GM19324 (cell line): Measurements from ENCODE around the gene CDYL.

Experiments
- ATAC-seq: cut with Tn5 transposase; IDR thresholded peaks from one replicate; pipeline ENCODE4 v1.9.1; 2021; ENCODE audit warnings: mild to moderate bottlenecking, moderate library complexity; ENCODE audit not compliant: unreplicated experiment, low FRiP score

Gene CDYL, protein sequence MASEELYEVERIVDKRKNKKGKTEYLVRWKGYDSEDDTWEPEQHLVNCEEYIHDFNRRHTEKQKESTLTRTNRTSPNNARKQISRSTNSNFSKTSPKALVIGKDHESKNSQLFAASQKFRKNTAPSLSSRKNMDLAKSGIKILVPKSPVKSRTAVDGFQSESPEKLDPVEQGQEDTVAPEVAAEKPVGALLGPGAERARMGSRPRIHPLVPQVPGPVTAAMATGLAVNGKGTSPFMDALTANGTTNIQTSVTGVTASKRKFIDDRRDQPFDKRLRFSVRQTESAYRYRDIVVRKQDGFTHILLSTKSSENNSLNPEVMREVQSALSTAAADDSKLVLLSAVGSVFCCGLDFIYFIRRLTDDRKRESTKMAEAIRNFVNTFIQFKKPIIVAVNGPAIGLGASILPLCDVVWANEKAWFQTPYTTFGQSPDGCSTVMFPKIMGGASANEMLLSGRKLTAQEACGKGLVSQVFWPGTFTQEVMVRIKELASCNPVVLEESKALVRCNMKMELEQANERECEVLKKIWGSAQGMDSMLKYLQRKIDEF

DNA sequence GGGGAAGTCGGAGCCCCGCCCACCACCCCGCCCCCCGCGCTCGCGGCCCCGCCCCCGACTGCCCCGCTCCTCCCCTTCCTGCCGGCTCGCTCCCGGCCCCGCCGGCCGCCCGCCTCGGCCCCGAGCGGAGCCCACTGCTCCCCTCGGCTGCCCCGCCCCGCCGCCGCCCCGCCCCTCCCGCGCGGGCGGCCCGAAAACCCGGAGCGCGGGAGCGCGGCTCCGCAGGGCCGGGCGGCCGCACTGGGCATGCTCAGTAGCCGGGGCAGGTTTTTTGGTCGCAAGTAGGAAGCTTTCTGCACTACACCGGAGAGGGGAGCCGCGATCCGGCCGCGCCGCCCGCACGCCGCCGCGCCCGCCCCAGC lies at the start of gene CDYL:
Gene CDYL (plus strand): TSS at position 274 of the 362 bp plus-strand sequence. CDS start 380 bp downstream, outside the sequence.
- ATAC-seq = peak; percentile 79

DNA sequence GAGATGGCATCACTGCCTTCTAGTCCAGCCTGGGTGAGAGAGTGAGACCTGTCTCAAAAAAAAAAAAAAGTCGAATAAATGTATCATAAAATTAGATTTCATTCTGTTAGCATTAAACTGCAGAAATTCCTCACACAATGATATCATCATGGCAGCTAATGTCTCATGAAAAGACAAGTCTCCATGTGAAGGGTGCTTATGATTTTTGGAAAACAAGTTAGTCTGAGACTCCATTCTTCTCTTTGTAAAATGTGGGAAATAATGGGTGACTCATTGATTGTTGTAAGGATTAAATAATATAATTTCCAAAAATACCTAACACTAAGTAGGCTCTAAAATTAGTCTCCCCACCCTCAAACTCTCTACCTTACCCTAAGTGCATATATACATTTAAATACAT lies 49.6 kb upstream of the CDYL start:
- ATAC-seq = no peak

DNA sequence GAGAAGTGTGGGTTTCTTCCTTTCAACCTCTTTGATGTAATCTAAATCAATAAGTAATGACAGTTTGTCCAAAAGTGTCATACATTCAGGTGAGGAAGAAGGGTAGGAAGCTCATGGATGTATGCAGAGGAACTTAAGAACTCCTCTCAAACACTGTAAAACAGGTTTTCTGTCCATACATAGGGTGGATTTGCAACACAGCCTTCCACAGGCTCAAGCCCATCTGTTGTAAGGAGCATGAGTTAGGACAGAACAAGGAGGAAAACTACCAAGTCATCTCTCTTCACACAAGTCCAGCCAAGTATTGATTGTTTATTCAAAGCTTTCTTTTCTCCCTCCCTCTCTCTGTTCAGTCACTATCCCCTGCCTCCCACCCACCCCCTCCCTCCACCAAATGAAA lies 49.0 kb upstream of the CDYL start:
- ATAC-seq = no peak

DNA sequence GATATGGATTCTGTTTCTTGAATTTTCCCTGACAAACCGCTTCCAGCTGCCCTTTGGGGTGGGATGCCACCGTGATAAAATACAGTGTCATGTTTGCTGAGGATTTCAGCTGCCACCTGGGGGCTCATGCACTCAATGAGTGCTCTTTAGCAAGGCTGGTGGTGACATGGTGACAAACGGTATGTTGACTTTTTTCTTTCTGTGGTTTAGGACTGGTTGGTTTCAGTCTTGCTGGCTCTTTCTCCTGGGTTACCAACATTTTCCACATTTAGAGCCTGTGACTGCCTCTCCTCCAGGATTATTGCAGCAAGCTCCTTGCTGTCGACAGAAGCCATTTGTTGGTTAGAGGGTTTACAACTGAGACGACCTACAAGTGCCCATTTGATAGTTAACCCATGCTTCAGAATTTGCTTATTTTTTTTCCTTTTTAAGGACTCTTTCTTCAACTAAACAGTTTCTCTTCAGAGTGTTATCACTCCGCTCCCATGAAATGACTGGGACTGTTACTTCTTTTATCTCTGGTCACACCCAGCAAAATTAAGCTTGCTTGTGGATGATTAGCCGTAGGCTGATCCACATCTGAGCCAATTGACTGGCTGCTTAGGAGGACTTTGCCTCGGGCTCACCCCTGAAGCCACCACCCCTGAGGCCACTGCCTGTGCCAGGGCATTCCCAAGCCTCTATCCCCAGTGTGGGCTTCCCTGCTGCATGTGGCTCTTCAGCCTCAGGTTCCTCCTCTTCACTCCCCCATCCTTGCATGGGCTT lies 48.4 kb upstream of the CDYL start:
- no peak for ATAC-seq

DNA sequence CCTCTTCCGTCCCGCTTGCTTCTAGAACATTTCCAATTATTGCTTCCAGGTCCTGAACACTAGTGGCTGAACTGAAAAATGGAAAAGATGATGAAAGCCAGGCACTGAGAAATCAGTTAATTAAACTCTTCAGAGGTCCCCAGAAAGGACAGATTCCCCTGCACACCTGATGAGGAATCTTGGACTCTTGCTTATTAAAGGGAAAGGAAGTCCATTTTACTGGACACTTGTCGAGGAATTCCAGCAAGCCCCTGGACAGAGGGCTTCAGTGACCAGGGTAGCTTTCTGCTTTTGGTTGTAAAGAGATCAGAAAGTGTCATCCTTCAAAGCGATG lies 47.8 kb upstream of the CDYL start:
- no peak for ATAC-seq

DNA sequence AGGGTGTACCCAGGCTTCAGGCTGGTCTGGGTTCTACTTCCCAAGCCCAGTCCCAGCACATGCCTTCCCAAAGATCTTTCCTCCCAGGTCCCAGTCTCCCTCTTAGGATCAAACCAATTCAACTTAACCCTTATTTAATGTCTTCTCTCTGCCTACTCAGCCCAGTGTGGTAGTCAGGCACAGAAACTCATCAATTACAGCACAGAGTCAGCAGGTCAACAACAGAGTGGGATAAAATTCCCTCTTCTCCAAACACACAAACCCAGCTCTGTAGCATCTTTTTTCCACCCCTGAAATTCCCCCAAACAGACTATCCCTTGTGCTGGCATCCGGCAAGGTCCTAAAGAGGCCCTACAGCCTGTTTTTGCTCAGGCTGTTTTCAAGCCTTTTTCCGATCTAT lies 47.3 kb upstream of the CDYL start:
- no peak for ATAC-seq

DNA sequence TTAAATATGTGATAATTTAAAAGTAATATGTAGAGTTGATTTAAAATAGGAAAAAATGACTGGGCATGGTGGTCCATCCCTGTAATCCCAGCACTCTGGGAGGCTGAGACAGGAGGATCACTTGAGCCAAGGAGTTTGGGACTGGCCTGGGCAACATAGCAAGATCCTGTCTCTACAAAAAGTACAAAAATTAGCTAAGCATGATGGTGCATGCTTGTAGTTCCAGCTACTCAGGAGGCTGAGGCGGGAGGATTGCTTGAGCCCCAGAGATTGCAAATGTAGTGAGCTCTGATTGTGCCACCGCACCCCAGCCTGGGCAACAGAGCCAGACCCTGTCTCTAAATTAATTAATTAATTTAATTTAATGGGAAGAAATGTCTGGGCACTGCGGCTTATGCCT lies 44.2 kb upstream of the CDYL start:
- ATAC-seq = no peak

DNA sequence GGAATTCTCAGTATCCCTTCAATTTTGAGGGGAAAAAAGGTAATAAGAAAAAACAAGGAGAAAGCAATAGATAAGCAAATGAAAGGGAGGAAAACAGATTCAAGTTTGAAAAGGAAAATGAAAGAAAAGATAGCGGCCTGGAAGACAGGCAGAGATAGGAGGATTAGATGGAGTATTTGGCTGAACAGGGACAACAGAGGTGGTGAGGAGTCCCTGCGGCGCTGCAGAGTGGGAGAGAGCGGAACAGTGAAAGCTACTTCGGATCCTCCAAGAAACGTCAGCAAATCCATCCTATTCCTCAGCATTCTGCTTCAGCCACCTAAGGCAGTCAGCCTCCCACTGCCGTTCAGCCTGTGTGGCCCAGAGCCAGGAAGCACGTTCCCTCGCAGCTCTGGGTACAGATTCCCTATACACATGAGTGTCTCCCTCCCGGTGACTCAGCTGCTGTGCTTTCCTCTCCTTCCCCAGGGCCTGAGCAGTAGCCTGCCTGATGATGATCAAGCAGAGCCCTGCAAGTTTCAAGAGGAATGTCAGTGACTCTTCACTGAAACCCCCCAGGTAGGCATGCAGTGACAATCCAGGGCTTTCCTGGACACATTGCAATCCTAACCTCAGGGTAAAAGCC lies 43.4 kb upstream of the CDYL start:
- ATAC-seq = no peak

DNA sequence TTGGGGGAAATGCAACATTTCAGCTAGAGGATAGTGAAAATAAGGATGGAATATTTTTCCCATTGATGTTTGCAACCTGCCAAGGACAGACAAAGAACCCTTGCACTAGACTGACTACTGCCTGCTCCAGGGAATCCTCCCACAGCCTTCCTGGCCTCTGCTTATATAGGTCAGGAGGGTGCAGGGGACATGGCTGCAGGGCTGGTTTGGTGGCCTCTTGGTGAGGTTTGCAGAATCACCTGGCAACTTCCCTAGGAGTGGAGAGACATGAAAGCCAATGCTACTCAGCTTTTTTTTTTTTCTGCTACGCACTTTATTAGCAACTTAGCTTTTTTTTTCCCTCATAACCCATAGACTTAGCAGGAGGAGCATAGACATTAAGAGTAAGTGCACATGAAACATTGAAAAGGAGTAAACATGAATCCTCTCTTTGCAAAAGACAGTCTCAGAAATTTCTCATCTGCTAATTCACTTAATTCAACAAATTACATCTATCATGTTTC lies 39.8 kb upstream of the CDYL start:
- ATAC-seq = no peak

DNA sequence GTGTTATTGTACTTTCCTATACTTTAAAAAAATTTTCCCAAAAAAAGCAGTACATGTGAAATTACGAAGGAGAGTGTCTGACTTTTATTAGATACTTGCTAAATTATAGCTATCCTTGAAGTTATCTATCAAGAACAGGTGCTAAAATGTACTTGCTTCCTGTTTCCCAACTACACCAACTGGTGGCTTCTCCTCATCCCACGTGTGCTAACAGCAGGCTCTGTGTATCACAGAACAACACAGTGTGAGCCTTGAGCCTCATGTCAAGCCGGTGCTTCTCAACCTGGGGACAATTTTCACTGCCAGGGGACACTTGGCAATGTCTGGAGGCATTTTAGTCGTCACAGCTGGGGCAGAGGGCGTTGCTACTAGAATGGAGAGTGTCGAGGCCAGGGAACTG lies 36.2 kb upstream of the CDYL start:
- ATAC-seq = no peak

DNA sequence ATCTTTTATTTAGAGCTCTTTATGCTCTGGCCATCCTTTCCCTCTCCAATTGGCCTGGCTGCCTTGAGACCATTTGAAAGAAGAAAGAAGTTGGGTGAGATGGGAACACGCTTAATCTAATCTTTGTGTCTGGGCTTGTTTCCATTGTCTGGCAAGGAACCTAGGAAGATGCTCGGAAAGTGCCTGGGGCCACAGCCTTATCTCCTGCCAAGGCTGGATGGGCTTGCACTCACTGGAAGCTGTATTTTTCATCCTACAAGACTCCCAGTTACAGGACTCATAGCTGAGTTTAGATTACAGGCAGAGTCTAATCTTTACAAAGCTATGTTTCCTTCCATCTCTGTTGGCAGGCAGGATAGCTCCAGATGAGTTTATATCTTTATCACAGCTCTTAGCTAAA lies 33.1 kb upstream of the CDYL start:
- ATAC-seq = no peak

DNA sequence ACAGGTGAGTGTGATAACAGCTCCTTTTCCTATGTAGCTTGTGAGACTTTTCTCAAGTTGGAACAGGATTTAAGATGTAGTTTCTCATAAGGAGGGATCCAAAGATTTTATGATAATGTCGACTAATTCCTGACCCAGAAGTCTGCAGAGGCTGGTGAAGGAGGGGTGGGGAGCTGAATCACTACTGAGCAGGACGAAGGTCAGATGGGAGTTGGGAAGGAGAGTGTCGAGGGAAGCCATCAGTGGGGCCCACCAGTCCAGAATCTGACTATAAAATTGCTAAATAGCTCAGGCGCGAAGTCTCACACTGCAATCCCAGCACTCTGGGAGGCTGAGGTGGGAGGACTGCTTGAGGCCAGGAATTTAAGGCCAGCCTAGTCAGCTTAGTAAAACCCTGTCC lies 32.3 kb upstream of the CDYL start:
- no peak for ATAC-seq

DNA sequence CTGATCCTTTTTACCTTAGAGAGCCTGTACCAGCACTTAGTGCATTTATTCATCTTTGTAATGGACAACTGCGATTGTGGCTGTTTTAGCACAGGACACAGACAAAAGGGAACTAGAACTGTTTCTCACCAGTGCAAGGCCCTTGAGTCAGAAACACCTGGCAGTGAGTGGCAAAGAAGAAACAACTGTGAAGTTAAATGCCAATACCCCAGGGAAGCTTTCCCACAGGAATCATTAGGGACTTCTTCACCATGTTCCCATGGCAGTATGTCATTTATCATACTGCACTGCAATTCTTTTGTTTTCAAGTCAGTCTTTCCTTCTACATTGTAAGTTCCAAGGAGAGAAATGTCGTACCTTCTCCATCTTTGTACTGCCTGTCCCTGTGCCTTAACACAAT lies 28.6 kb upstream of the CDYL start:
- ATAC-seq = no peak

DNA sequence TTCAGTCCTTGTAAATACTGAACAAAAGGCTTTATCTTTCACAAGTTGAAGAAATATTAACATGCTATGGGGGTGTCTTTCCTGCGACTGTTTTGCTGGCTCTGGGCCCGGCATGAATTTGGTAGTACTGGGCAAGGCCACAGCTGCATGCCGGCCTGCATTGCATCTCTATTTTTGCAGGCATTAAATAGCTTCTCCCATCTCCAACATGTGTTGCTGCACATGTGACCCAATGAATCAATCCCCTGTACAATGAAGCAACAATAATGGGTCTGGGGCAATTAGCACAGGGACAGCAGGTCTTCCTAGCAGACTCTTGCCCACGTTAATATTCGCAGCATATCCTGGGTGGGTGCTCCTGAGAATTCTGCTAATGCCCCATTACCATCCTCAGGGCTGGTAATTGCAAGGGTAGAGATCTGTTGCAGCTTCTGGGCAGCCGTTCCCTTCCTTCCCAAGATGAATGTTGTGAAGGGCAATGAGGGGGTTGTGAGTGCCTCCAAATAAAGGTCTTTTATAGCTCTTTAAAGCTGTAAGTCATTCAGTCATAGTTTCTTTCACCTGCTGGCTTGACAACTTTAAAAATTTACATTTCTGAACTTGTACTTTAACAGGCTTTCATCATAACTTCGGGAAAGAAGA lies 24.3 kb upstream of the CDYL start:
- no peak for ATAC-seq

DNA sequence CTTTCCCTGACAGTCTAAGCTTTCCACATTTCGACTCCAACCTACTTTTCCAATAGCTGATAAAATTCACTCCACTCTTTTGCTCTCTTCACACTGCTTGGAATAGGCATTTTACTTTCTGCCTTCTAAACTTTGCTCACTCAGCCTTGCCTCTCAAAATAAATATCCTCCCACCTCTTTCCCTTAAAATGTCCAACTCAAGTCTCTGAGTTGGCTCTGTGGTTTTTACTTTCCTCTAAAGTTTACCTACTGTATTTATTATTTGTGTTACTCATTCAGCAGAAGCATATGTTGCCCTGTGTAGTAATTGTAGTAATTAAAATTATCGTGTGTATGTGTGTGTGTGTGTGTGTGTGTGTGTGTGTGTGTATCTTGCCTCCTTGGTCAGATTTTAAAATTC lies 20.0 kb upstream of the CDYL start:
- ATAC-seq = no peak

DNA sequence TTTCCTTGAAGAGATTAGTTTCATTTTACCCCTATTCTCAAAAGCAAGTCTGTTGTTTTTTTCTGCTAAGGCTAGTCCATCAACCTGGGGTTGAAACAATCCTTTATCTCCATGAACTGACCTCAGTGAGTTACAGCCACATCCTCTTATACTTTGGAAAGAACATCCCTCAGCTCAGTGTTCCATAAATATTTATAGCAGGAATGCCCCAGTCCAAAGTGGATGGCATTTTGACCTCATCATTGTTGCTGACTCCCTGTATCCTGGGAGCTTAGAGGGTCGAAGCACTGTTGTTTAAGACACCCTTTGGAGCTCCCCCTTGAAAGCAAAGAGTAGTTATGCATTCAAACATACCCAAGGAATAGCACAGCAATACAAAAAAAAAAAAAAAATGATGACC lies 16.2 kb upstream of the CDYL start:
- ATAC-seq = no peak

DNA sequence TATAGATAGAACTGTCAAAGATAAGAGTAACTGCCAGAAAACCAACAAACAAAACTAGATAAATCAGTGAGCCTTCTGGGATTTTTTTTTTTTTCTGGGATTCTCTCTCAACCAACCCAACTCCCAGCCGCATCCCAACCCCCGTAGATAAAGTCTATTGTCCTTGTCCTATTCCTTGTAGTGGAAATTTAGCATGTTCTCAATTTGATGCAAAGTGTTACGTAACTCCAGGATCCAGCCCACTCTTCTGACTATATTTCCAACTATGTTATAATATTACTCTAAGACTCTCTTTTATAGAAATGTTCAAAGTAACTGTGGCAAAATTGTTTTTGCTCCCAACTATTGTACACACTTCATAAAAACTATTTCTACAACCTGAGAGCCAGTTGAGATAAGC lies 15.4 kb upstream of the CDYL start:
- ATAC-seq = no peak

DNA sequence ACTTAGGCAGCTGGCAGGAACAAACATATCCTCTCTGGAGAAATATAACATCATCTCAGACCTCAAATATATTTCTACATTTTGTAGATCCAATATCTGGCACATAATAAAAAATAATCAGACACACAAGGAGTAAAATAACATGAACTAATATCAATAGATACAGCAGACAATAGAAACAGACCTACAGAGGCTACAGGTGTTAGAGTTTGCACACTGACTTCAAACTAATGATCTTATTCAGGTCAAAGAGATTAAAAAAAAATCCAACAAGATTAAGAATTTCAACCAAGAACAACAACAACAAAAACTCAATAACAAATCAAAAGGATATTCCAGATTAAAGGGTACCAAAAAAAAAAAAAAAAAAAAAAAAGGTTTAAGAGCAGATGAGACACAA lies 13.9 kb upstream of the CDYL start:
- no peak for ATAC-seq

DNA sequence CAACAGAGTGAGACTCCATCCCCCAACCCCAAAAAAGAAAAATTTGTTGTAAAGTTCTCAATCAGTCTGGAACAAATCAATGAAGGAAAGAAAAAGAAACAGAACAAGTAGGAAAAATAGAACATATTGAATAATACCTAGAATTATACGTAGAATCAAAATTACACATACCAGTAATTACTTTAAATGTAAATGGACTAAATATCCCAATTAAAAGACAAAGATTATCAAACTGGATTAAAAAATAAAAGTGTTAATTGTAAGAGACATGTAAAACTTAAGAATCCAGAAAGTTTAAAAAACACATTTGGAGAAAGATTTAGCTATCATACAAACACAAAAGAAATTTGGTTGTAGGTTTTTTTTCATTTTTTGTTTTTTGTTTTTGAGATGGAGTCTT lies 12.3 kb upstream of the CDYL start:
- ATAC-seq = no peak

DNA sequence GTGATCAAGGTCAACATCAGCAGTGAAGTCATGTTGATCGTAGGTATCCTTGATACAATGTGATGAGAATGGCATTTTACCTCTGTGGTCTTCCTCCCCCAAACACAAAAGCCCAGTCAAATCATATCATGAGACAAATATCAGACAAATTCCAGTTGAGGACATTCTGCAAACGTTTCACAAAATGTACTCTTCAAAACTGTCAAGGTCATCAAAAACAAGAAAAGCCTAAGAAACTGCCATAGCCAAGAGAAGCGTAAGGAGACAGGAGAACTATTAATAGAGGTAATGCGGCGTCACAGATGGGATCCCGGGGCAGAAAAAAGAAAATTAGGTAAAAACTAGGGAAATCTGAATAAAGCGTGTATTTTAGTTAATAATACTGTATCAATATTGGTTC lies 7.4 kb upstream of the CDYL start:
- no peak for ATAC-seq

DNA sequence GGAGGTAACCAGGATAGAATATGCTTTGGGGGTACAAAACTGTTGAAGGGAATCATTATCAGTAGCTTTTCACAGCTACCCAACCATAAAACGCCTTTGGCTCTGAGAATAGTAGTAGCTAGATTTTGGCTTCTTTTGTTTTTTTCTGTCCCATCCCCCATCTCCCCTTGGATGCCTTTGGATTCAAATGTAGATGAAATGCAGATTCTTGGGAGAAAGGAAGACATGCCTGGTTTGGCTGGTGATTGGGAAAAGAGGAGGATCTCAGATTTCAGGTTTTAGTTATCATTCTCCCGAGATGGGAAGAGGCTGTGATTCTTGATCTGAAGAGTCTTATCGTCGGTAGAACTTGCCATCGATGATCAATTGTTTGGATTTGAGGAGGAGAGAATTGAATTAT lies 3.5 kb upstream of the CDYL start:
- ATAC-seq = no peak
